Kidney (tissue), 14 donors: ENCODE data around the gene GNS. TPM values are rescaled to one million over a fixed set of nuclear protein-coding genes. Genes with fewer than 3 reads are reported as not detected.

Experiments
- DNase-seq, 5 donors: peaks; one replicate each; pipeline ENCODE4 v3.0.0-alpha.2; 2013 to 2020
- FAIRE-seq: peaks from 2 replicates; lab custom pipeline; 2012; peaks lifted over from hg19 to GRCh38; lab: Jason Lieb, UNC
- H3K27ac ChIP-seq, 2 donors: one replicate each; pipeline ENCODE4 v1.7.0; 2013; ENCODE audit warnings: low read depth in 2 of 2, low read length in 2 of 2, inconsistent platforms in 1 of 2
- H3K27me3 ChIP-seq: one replicate; pipeline ENCODE4 v1.7.1; 2013; ENCODE audit warnings: low read length, inconsistent platforms; ENCODE audit not compliant: control insufficient read depth, insufficient read depth
- H3K36me3 ChIP-seq, 3 donors: one replicate each; pipeline versions ENCODE4 v1.7.0 to v1.7.1; 2013; ENCODE audit warnings: low read length in 3 of 3, control low read depth in 1 of 3, inconsistent platforms in 1 of 3; ENCODE audit not compliant: insufficient read depth in 3 of 3, control insufficient read depth in 2 of 3
- H3K4me1 ChIP-seq, 3 donors: one replicate each; pipeline versions ENCODE4 v1.7.0 to v1.7.1; 2013; ENCODE audit warnings: low read length in 3 of 3, inconsistent platforms in 1 of 3, low read depth in 1 of 3; ENCODE audit not compliant: control insufficient read depth in 2 of 3, insufficient read depth in 2 of 3
- H3K4me3 ChIP-seq, 3 donors: one replicate each; pipeline versions ENCODE4 v1.7.0 to v1.8.1; 2013; ENCODE audit warnings: low read length in 3 of 3, control low read depth in 1 of 3, inconsistent platforms in 1 of 3
- H3K9ac ChIP-seq, 3 donors: one replicate each; pipeline versions ENCODE4 v1.7.0 to v1.7.1; 2013; ENCODE audit warnings: low read length in 3 of 3, control low read depth in 1 of 3, inconsistent platforms in 1 of 3
- H3K9me3 ChIP-seq, 3 donors: one replicate each; pipeline versions ENCODE4 v1.7.0 to v1.7.1; 2013; ENCODE audit warnings: low read length in 3 of 3, control low read depth in 1 of 3, inconsistent platforms in 1 of 3; ENCODE audit not compliant: control insufficient read depth in 2 of 3, insufficient read depth in 1 of 3
- CTCF ChIP-seq: IDR thresholded peaks from 3 replicates; pipeline ENCODE4 v1.5.1; 2012; ENCODE audit warnings: mild to moderate bottlenecking, moderate library complexity, borderline replicate concordance; ENCODE audit not compliant: insufficient read depth; ENCODE audit errors: extremely low read depth
- intact Hi-C: fragments of 100-400 bp; cut with DNase I; formaldehyde crosslinking; loops from one replicate; pipeline ENCODE4 v1.11.1; 2022
- polyA plus RNA-seq: library from polyadenylated mRNA; stranded (reverse); fragments of 350-450 nt; fragmentation: Illumina TruSeq; extraction: RNeasy Lipid Tissue Mini Kit (QIAGEN cat#74804); gene quantifications from one replicate; pipeline ENCODE4 v1.2.3, GENCODE V29; 2014; ENCODE audit warnings: low read depth, low replicate concordance; ENCODE audit not compliant: insufficient read depth
- total RNA-seq: library from RNA; stranded (reverse); fragmentation: NEBNext Ultra II Directional; extraction: Animal tissue kit (Norgen Biotek cat#: 25700); gene quantifications from one replicate; pipeline ENCODE4 v1.2.1, GENCODE V29; 2021
- donor health status: control.
- donor health status: control.
- donor health status: control.
- donor health status: control.
- donor health status: control.
- donor health status: DM: yes; HTN: yes; CAD: no.
- donor health status: Normal renal cell carcinoma (clear cell type).

Gene GNS
- total and polyA plus RNA-seq, 2 donors from 2014 or later, result 108 to 215 TPM

- Histone ChIP-seq H3K27me3 (no peaks in the 10 kb centered on the region), H3K4me3 (no peak overlapping the region), H3K4me1 (no peaks in the 10 kb centered on the region), H3K9ac (no peak overlapping the region), H3K27ac (no peak overlapping the region), H3K36me3 (no peaks in the 10 kb centered on the region), H3K9me3 (no peaks in the 10 kb centered on the region)
- intact Hi-C loops, result no loop called here
- TF ChIP-seq CTCF, result no peak
- DNase-seq, result no peak
- FAIRE-seq, result no peak
Observed at GRCh38 chr12:64767495-64767894, 8.3 kb upstream of the GNS start.

- no peak for TF ChIP-seq CTCF
- peaks cover 0 to 14% (median 5%) of the 10 kb centered on the region in 3 donors for H3K4me1 ChIP-seq
- intact Hi-C loops, result no loop called here
- H3K36me3 ChIP-seq, result no peaks in the 10 kb centered on the region
- H3K4me3 ChIP-seq, result no peak overlapping the region
- no peaks in the 10 kb centered on the region for H3K27me3 ChIP-seq
- H3K27ac ChIP-seq, result no peak overlapping the region
- H3K9ac ChIP-seq, result no peak overlapping the region
- no peak for DNase-seq
- FAIRE-seq, result no peak
- no peaks in the 10 kb centered on the region for H3K9me3 ChIP-seq
Observed at GRCh38 chr12:64760808-64761573, 1.8 kb upstream of the GNS start.

- peaks cover 0 to 7% (median 0%) of the 10 kb centered on the region in 3 donors for H3K36me3 ChIP-seq
- H3K27me3 ChIP-seq, result no peaks in the 10 kb centered on the region
- DNase-seq (no peak), FAIRE-seq (no peak)
- peak overlapping the region; percentile 1 to 75 for H3K27ac ChIP-seq
- H3K4me1 ChIP-seq, result peaks cover 0 to 14% (median 10%) of the 10 kb centered on the region in 3 donors
- no peaks in the 10 kb centered on the region for H3K9me3 ChIP-seq
- intact Hi-C loops, result no loop called here
- no peak for TF ChIP-seq CTCF
- peak overlapping the region in 1 of 3 donors; percentile 72 for H3K9ac ChIP-seq
- peak overlapping the region in 2 of 3 donors; percentile 30 to 99 for H3K4me3 ChIP-seq
Observed at GRCh38 chr12:64757771-64758170, 1.4 kb downstream of the GNS start.

DNA sequence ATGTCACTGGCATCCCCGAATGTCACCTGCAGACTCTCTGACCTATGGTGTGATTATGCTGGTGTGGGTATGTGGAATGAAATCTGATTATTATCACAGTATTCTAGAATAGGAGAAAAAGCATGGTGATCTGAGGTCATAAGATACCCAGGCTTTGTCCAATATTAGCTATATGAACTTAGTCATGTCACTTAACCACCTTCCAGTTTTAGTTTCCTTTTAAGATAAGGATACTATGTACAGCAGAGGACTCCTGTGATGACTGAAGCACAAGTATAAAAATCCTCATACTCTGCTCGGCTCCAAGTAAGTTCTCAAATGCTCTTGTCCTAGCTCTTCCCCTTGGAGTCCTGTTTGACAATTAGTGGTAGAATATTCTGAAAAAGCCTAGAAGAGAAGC lies 2.8 kb downstream of the GNS start:
- Histone ChIP-seq H3K27ac (no peak overlapping the region), H3K4me3 (no peak overlapping the region), H3K27me3 (no peaks in the 10 kb centered on the region), H3K9ac (no peak overlapping the region), H3K4me1 (peaks cover 0 to 14% (median 10%) of the 10 kb centered on the region in 3 donors), H3K36me3 (peaks cover 0 to 7% (median 0%) of the 10 kb centered on the region in 3 donors), H3K9me3 (no peaks in the 10 kb centered on the region)
- intact Hi-C loops, result no loop called here
- TF ChIP-seq CTCF, result no peak
- no peak for FAIRE-seq
- no peak for DNase-seq
